Measurements from ENCODE around the gene YWHAB. TPM values are rescaled to one million over a fixed set of nuclear protein-coding genes. Genes with fewer than 3 reads are reported as not detected.
"Not testable (repeated sequence)": the region's sequence is repeated elsewhere in the genome, so short reads cannot be mapped to it uniquely, and the experiment has no call there.

YWHAB gene
- polyA plus RNA-seq, 1 donor: 104 TPM

DNA sequence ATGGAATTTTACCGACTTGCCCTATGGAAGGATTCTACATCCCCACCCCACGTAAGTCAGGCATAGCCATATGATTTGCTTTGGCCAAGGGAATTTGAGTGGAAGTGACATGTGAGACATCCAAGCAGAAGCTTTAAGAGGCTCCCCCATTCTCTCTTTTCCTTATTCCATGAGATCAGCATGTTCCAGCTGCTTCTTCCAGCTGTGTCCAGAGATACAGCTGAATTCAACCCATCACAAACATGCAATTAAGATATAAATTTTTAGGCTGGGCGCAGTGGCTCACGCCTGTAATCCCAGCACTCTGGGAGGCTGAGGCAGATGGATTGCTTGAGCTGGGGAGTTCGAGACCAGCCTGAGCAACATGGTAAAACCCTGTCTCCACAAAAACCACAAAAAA is 16.0 kb upstream of the YWHAB start:
- DNase-seq: no peak

DNA sequence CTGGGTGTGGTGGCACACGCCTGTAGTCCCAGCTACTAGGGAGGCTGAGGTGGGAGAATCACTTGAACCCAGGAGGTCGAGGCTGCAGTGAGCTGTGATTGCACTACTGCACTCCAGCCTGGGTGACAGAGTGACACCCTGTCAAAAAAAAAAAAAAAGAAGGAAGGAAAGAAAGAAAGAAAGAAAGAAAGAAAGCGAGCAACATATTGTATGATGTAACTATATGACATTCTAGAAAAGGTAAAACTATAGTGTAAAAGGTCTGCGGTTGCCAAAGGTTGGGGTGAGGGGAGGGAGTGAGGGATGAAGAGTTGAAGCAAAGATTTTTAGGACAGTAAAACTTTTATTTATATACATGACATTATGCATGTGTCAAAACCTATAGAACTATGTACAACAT is 3.1 kb upstream of the YWHAB start:
- DNase-seq: not testable (repeated sequence)

GRCh38 chr20:44883214-44883902 is 2.1 kb upstream of the YWHAB start:
- DNase-seq: no peak

GRCh38 chr20:44884907-44885391 is 556 bp upstream of the YWHAB start:
- DNase-seq: no peak

DNA sequence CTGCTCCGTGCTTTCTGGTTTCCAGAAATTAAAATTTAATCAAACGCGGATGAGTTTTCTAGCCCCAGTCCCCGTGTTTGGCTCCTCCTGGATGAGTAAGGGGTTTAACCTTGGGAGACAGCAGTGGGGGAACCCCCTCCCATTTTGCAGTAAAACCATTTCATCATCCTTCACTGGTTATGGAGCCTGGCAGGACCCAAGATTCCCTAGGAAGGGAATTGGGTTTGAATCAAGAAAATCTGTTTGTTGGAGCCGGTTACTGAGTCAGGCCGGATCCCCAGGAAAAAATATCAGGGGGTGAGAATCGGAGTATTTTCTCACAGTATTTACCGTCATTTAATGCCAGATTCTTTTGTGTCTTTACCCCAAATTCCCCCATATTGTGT is 754 bp downstream of the YWHAB start:
- no peak for DNase-seq

DNA sequence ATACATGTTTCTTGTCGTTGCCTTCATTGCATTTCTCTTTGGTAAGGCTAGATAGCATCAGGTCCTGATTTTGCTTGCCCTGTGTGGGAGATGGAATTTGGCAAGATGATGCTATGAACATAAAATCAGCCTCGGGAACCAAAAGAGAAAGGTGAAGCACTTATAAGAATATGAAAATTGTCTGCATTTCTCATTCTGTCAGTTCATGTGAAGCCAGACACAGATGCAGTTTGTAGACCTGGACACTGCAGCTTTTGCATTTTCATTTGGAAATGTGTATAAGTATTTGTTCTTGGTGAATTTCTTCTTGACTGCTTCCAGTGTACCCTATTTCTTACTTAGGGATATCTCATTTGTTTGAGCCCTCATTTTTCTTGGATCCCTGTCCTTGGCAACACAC is 1.3 kb downstream of the YWHAB start:
- no peak for DNase-seq

- DNase-seq: no peak
Observed at GRCh38 chr20:44887466-44887865, 2.0 kb downstream of the YWHAB start.

- DNase-seq: no peak
Observed at GRCh38 chr20:44888226-44889103, 3.0 kb downstream of the YWHAB start.

GRCh38 chr20:44891826-44892225 is 6.3 kb downstream of the YWHAB start:
- DNase-seq: no peak

- DNase-seq: no peak
Observed at GRCh38 chr20:44894959-44895358, 9.5 kb downstream of the YWHAB start.

DNA sequence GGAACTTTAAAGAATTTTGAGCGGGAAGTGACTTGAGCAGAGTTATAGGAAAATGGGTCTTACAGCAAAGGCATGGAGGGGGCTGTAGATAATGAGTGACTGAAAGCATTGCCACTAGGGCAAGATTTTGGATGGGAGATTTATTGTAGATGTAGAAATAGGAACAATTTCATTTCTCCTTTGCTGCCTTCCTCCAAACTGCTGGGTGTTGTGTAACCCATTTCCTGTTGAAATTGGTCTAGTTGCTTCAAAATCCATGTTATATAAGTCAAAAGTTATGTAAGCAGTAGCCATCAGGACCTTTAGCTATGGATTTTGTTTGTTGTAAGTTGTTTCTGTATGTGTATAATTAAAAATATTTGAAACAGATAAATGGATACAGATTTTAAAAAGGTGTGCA is 11.1 kb downstream of the YWHAB start:
- DNase-seq: no peak

DNA sequence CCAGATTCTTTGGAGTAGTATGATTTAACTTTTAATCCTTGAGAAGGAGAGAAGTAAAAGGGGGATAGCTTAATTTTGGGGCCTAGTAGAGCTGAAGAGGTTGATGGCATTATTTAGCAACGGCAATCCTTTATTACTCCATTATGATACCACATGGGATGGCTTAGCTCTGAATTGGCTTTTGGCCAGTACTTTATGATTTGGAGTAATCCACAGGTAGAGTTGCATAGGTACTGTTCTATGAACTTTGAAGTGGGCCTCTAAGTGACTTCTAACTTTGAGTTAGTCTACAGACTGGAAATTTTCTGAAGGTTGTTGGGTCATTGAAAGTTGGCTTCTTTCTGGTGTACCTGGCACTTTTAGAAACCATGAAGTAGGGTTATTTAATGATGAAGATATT is 11.6 kb downstream of the YWHAB start:
- no peak for DNase-seq

- DNase-seq: no peak
Observed at GRCh38 chr20:44900231-44900854, 14.8 kb downstream of the YWHAB start.

DNA sequence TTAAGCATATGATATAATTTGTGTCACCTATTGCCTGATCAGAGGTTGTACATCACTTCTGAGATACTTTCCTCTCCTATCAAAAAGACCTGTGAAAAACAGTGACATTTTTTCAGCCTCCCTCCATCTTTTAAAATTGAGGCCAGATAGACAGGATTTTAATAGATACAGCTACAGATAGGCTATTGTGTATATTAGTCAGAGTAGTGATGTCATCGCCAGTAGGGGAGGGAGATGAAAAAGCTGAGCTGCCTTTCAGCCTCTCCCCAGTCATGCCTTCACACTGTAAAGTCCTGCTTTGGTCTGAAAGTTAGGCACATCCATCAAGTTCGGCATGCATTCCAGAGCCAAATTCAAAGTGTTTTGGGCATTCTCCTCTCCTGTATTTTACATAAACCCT is 16.5 kb downstream of the YWHAB start:
- no peak for DNase-seq

GRCh38 chr20:44904377-44904776 is 18.9 kb downstream of the YWHAB start:
- DNase-seq: no peak

- DNase-seq: no peak
Observed at GRCh38 chr20:44908987-44909871, 23.7 kb downstream of the YWHAB start.

DNA sequence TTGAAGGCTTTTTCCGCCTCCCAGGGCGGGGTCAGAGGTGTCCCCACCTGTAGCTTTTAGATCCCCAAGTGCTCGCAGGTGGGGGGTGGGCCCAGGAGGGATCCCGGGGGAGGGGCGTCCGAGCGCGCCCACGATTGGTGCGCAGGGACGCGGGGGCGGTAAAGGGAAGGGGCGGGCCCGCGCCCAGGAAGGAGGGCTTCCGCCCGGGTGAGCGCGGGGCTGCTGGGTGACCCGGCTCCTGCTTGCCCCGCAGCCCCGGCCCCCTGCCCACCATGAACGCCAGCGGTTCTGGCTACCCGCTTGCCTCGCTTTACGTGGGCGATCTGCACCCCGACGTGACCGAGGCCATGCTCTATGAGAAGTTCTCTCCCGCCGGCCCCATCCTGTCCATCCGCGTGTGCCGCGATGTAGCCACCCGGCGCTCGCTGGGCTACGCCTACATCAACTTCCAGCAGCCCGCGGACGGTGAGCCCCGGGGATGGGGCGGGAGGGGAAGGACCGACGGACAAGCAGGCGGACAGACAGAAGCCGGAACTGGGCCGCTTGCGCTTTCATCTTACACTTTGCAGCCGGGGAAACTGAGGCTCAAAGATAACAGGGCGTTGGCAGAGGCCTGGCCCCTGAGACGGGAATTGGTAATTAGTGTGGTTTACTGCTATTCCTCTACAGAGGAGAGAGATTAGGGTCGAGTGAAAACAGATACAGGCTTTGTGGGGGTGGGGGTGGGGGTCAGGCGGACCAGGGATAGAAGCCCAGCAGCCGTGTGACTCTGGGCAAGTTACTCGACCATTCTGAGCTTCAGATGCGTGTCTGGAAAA is 24.6 kb downstream of the YWHAB start, which contains the start of gene PABPC1L:
TSS of gene PABPC1L (plus strand) at position 189 of the 818 bp plus-strand sequence. CDS start at position 273, 84 bp downstream.
- peak; percentile 67 for DNase-seq

- no peak for DNase-seq
Observed at GRCh38 chr20:44910690-44911262, 25.3 kb downstream of the YWHAB start.

- DNase-seq: no peak
Observed at GRCh38 chr20:44911264-44911921, 25.9 kb downstream of the YWHAB start.

DNA sequence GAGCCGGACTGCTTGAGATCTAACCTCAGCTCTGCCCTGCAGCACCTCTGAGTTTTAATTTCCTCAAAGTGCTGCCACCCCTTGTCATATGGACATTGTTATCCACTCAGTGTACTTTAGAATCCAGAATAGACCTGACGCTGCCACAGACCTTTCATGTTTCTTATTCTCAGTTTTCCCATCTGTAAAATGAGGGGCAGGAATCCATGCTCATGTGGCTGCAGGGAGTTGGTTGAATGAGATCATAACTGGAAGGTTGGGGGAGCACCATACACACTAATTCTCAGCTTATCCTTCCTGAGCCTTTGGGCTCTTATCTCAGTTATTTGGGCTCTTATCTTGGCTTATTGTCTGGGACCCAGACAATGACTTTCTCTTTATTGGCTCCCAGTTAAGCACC is 26.7 kb downstream of the YWHAB start:
- no peak for DNase-seq

All from hindlimb muscle (tissue), 1 donor.